Chondrocyte (in vitro differentiated cells): ENCODE measurements around the gene BCL7A. TPM values are rescaled to one million over a fixed set of nuclear protein-coding genes. Genes with fewer than 3 reads are reported as not detected.

Experiments
- DNase-seq: peaks from one replicate; pipeline ENCODE4 v3.0.0; 2021; ENCODE audit warnings: mixed read lengths, low spot score
- H3K27ac Mint-ChIP-seq: one replicate; pipeline ENCODE4 v1.8.0; 2021; ENCODE audit warnings: mild to moderate bottlenecking, moderate library complexity, mixed read lengths; ENCODE audit not compliant: unreplicated experiment
- H3K27me3 Mint-ChIP-seq: 2 replicates; pipeline ENCODE4 v1.8.0; 2021; ENCODE audit warnings: low read depth, mixed read lengths
- H3K36me3 Mint-ChIP-seq: 2 replicates; pipeline ENCODE4 v1.8.0; 2021; ENCODE audit warnings: low read depth, mixed read lengths
- H3K4me1 Mint-ChIP-seq: 2 replicates; pipeline ENCODE4 v1.8.0; 2021; ENCODE audit warnings: low read depth, mild to moderate bottlenecking, mixed read lengths
- H3K4me3 Mint-ChIP-seq: one replicate; pipeline ENCODE4 v1.8.0; 2021; ENCODE audit warnings: mild to moderate bottlenecking, moderate library complexity, mixed read lengths; ENCODE audit not compliant: unreplicated experiment
- H3K9me3 Mint-ChIP-seq: 2 replicates; pipeline ENCODE4 v1.8.0; 2021; ENCODE audit warnings: low read depth, mixed read lengths
- CTCF ChIP-seq: fragments of 200-600 bp; sonication (generic); IDR thresholded peaks from 2 replicates; pipeline ENCODE4 v1.5.0; 2021; ENCODE audit warnings: antibody characterized with exemption, mild to moderate bottlenecking, moderate library complexity
- total RNA-seq: library from RNA; stranded (reverse); gene quantifications from 3 replicates; pipeline ENCODE4 v1.2.1, GENCODE V29; 2021

Gene BCL7A
- total RNA-seq, 1 donor from 2014 or later, result 10.0 TPM

- Mint-ChIP-seq H3K4me1 (peaks cover 43% of the 10 kb centered on the region), H3K36me3 (no peaks in the 10 kb centered on the region), H3K9me3 (no peaks in the 10 kb centered on the region), H3K27ac (peak overlapping the region; percentile 88), H3K27me3 (no peaks in the 10 kb centered on the region), H3K4me3 (no peak overlapping the region)
- TF ChIP-seq CTCF, result no peak
- DNase-seq, result no peak
Observed at GRCh38 chr12:122096014-122096413, 74.3 kb downstream of the BCL7A start.

- DNase-seq, result no peak
- H3K36me3 Mint-ChIP-seq, result no peaks in the 10 kb centered on the region
- TF ChIP-seq CTCF, result no peak
- no peak overlapping the region for H3K4me3 Mint-ChIP-seq
- H3K9me3 Mint-ChIP-seq, result no peaks in the 10 kb centered on the region
- H3K27ac Mint-ChIP-seq, result peak overlapping the region; percentile 88
- peaks cover 43% of the 10 kb centered on the region for H3K4me1 Mint-ChIP-seq
- no peaks in the 10 kb centered on the region for H3K27me3 Mint-ChIP-seq
Observed at GRCh38 chr12:122096591-122097149, 75.0 kb downstream of the BCL7A start.

DNA sequence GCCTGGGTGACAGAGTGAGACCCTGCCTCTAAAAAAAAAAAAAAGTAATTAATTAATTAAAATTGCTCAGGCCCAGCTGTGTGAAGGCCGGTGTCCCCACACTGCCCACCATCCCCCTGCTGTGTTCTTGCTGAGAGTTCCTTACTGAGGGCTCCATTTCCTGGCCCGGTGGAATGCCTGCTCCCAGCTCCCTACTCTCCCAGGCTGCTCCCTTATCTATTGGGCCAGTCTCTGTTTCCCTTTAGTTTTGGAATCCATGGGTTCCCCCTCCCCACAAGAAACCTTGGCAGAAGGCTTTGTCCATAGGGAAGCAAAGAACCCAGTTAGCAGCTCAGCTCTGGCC, 75.9 kb downstream of the BCL7A start:
- no peak for DNase-seq
- Mint-ChIP-seq H3K27ac (peak overlapping the region; percentile 88), H3K27me3 (no peaks in the 10 kb centered on the region)

DNA sequence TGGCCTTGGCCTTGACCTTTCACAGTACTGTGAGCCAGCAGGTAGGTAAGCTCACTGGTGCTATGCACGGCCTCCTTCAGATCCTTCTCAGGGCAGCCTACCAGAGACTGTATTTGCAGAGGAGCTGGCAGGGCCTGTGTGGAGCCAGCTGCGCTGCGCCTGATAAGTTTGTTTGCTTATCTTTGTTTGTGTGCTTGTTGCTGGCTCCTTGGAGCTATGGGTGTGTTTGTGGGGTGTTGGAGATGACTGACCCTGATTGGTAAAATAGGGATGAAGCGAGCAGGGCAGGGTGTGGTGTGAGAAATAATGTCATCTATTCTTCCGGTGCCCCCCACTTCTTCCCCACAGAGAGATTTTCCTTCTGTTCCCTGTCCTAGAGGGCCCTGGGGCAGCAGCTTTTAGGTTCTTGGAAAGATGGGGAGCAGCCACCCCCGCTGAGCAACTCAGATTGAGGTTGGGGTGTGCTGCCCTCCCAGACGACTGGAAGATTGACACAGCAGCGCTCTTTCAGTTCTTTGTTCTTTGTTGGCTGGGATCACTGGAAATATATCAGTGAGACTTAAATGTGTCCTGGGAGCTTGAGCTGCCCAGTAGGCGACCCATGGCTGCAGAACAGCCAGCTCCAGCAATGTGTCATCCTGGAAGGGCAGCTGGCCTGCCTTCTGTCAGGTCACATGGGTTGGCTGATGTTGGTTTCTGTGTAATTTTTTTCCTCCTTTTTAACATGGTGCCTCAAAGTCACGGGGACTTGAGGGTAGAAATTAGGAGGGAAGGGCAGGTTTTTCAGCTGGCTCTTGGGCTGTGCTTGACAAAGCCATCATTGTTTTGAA, 76.5 kb downstream of the BCL7A start:
- Mint-ChIP-seq H3K4me1 (peaks cover 49% of the 10 kb centered on the region), H3K4me3 (peak overlapping the region; percentile 5), H3K27me3 (no peaks in the 10 kb centered on the region), H3K27ac (peak overlapping the region; percentile 88), H3K9me3 (peaks cover 2% of the 10 kb centered on the region), H3K36me3 (no peaks in the 10 kb centered on the region)
- TF ChIP-seq CTCF, result no peak
- no peak for DNase-seq

More for the DNA sequence above, 75.9 kb downstream of the BCL7A start:
- Mint-ChIP-seq H3K36me3 (no peaks in the 10 kb centered on the region), H3K9me3 (peaks cover 2% of the 10 kb centered on the region), H3K4me3 (no peak overlapping the region), H3K4me1 (peaks cover 46% of the 10 kb centered on the region)
- no peak for TF ChIP-seq CTCF

DNA sequence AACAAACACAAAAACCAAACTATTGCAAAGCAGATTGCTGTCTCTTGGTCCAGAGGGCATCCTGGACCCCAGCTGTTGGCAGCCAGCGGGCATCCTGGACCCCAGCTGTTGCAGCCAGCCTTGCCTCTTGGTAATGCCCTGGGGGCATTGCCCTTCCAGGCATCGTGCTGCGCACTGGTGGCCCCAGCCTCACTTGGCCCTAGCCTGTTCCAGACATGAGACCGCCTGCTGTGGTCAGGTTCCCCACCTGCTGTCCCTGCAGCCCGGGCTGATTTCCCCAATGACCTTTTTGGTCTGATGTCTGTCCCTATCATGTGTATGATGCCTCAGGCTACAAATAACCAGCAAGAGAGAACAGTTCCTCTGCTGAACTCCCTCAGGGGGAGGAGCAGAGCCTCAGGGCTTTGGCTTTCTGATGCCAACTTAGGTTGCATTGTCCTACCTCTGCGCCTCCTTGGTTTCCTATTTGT, 77.6 kb downstream of the BCL7A start:
- DNase-seq, result no peak
- Mint-ChIP-seq H3K27ac (peak overlapping the region; percentile 88), H3K4me3 (no peak overlapping the region)

More for the DNA sequence above, 77.6 kb downstream of the BCL7A start:
- Mint-ChIP-seq H3K36me3 (no peaks in the 10 kb centered on the region), H3K4me1 (peaks cover 49% of the 10 kb centered on the region), H3K9me3 (peaks cover 2% of the 10 kb centered on the region), H3K27me3 (no peaks in the 10 kb centered on the region)
- TF ChIP-seq CTCF, result no peak
